ENCODE results near the gene CDC42EP3.

Gene CDC42EP3

DNA sequence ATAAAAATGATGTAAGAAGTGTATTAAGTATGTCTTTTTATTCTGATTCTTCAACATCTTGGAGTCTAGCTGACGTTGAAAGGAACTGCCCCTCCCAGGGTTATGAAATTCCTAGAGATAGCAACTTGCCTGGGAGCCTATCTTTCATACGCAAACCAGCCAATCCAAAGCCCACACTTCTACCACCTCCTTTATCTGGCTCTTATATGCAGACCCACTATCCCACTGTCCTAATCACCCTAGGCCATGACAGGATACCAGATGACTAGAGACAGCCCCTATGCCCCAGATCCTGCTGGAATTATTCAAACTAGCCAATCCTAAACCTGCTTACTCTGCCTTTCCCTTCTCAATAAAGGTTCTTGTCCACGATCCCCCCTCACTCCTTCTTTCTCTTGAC is 11.8 kb upstream of the CDC42EP3 start:
- no peak for DNase-seq

DNA sequence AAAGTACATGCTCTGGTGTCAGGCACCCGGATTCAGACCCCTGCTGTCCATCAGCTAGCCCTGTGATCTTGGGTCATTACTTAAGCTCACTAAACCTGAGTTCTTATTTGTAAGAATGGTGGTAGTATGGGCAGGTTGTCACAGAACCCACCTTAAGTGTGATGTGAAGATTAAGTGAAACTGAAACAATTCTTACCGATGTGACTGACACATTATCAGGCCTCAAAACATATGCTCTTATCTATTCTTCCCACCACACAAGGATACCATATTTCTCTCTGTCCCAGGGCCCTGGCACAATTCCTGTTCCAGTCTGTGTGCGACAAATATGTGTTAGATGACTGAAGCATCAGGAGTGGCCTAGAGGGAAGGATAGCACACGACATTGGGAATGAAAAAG is 11.0 kb upstream of the CDC42EP3 start:
- no peak for DNase-seq

DNA sequence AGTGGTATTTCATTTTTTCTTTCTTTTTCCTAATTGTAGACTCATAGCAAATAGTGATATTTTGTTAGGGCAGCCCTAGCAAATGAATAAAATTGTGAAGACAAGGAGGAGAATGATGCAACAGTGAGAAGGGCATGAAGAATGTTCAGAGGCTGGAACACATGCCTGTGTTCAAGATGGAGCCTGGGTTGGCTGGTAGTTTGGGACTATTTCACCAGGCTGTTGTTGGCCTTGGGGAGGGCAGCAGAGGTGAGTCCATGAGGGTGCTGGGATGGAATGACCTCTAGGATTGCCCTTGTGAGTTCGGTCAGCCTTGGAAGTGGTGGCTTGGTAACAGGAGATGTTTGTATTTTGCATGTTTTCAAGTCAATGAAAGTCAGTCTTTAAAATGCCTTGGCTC is 10.1 kb upstream of the CDC42EP3 start:
- no peak for DNase-seq

DNA sequence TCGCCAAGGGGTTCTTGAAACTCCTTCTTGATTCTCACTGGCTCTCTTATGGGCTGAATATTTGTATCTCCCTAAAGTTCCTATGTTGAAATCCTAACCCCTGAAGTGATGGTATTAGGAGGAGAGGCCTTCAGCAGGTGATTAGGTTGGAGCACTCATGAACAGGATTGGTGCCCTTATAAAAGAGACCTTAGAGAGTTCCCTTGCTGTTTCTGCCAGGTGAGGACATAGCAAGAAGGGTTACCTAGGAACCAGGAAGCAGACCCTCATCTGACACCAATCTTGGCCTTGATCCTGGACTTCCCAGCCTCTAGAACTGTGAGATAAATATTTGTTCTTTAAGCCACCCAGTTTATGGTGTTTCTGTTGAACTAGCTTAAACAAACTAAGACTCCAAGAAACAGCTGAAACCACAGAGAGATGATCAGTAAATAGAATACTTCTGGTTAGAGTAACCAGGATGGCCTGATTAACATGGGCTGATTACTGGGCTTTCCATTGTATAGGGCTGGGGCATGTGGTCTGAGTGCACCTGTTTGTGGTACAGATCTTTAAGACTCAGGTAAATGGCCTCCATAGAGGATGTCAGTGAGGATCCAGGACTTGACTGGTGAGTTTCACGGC is 7.7 kb upstream of the CDC42EP3 start:
- DNase-seq: no peak

DNA sequence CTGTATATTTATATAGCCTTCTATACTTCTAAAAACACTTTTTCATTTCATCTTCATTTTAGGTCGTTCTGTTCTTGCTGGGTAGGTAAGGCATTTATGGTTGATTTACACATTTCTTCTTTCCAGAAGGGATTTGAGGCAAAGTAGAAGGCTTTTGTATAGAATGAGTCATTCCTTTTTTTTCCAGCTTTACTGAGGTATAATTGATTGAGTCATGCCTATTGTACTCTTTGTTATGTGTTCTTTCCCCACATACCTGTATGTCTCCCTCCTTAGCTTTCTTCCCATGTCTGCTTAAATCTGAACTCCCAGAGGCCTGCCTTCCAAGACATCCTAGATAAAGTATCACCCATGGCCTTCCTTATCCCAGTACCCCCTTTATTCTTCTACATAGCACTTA is 4.8 kb upstream of the CDC42EP3 start:
- no peak for DNase-seq

DNA sequence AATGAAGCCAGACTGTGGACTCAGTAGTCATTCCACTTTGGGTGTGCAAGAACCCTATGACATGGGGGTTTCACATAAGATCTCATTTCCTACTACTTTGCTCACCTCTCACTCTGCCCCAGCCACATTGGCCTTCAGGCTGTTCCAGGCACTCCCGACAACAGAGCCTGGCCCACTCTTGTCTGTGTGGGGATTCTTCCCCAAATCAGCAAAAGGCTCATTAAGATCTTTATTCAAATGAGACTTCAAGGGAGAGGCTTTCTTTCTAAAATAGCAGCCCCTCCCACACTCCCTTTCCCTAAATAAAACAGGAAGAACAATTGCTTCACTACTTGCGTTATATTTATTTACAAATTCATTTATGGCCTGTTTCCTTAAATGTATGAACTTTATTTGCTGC is 3.5 kb upstream of the CDC42EP3 start:
- no peak for DNase-seq

DNA sequence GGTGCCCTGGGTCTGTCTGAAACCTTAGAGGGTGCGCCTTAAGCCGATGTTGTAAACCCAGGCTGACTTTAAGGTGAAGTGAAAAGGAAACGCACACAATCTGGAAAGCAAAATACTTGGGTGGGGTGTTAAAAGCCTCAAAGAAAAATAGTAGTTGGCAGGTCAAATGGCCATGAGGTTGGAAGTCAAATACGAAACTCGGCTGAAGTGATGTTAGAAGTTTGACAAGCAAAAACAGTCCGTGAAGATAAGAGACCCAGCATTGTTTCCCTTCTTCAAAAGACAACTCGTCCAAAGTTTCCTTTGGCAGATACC is 1.4 kb upstream of the CDC42EP3 start:
- DNase-seq: no peak

DNA sequence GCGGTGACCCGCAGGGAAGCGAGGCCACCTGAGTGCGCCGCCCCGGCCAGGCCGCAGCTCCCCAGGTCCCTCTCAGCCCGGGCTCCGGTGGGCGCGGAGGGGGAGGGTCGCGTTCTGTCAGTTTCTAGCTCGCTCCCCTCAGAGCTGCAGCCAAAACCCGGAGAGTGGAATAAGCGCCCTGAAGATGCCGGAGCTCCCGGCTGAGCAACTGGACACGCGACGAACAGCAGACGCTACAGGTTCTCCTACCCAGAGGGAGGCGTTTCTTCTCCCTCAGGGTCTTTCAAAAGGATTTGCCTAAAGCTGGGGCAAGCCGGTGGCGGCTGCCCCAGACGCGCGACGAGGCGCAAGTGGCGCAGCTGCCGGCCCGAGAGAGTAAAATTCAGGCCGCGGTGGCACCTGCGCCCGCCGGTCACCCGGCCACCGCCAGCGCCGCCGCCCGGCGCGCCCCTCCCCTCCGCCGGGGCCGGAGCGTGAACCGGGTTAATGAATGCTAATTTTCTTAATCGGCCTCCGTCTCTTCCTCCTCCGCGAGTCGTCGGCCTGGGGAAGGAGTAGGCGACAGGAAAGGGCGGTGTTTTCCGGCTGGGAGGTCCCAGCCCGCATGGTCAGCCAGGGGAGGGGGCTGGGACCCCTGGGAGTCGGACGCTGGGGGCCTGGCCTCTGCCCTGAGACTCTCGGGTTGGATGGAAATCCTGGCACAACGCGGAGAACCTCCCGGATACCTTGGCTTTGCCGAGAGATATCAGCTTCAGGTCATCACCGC is 845 bp upstream of the CDC42EP3 start:
- DNase-seq: peak; percentile 77

DNA sequence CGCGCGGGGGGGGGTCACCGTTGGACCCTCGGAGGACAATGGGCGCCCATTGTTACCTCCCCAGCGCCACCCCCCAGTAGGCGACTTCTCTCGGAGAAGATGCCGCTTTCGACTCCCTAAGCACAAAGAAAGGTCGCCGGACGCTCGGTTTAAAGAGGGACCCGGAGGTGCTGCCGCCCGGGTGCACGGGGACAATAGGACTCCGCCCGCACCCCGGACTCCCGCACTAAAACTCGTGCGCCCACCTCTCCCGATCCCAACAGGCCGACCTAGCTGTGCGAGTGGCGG is 318 bp upstream of the CDC42EP3 start:
- DNase-seq: no peak

DNA sequence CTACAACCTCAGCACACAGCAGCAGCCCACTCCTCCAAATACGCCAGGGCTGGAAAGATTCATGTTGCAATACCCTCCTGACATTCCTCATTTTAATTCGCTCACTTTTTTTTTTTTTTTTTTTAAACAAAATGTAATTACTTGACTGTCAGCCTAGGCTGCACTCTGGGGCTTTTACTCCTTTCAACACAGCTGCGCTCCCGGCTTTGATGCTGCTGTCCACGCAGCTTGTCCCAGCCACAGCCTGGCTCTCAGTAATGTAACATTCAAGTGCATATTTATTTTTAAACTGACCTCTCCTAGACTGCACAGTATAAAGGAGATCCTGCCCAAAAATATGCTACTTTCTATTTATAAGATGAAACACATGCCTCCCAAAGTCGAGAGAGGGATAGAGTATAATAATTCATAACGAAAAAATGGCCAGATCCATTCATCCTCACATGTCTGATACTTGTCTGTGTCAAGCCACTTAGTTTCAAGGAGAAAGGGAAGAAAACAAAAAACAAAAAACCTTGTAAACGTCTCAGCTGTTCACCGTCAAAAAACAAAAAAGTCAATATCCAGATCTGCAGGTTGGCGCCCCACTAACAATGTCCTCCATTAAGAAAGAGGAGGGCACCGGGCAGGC is 949 bp downstream of the CDC42EP3 start:
- no peak for DNase-seq

DNA sequence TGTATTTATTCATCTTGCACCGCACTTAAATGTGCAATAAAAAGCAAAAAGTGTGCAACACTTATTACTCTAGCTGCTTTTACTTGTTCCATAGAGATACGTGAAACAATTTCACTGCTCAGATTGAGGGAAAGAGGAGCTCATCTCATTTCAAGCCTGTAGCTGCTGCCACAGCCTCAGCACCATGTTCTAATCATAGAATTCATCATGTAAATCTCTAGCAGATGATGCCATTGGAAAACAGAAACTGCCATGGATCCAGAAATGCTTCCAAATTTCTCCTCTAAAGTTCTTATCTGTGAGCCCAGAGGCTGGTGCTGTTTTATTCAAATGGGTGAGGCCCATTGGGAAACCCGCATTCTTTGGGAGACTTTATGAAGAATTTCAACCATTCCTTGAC is 2.0 kb downstream of the CDC42EP3 start:
- DNase-seq: no peak

DNA sequence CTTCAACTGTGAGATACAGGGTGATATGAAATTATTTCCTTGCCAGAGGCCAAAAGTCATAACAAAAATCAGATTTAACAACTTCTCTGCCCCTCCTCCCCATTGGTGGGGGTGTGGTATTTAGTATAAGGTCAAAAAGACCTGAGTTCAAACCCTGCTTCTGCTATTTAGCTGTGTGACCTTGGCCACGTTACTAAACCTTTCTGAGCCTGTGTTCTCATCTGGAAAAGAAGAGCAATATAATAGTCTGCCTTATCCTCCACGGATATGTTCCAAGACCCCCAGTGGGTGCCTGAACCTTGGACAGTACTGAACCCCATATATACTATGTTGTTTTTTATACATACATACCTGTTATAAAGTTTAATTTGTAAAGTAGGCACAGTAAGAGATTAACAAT is 3.7 kb downstream of the CDC42EP3 start:
- no peak for DNase-seq

DNA sequence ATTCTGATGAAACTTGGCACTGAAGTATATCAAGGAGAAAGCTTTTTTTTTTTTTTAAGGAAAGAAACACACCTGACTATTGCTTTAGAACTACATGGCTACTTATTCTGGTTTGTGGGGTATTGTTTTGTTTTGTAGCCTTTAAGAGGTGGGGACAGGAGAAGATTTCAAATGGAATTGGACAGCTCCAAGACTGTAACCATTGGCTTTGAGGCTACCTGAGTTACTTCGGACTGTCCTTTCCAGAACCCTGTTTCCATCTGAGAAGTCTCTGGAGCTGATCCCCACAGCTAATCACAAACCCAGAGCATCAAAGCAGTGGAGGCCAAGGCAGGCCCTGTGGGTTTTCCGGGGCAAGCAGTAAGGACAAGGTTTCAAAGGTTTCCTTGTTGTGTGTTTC is 4.7 kb downstream of the CDC42EP3 start:
- DNase-seq: no peak

DNA sequence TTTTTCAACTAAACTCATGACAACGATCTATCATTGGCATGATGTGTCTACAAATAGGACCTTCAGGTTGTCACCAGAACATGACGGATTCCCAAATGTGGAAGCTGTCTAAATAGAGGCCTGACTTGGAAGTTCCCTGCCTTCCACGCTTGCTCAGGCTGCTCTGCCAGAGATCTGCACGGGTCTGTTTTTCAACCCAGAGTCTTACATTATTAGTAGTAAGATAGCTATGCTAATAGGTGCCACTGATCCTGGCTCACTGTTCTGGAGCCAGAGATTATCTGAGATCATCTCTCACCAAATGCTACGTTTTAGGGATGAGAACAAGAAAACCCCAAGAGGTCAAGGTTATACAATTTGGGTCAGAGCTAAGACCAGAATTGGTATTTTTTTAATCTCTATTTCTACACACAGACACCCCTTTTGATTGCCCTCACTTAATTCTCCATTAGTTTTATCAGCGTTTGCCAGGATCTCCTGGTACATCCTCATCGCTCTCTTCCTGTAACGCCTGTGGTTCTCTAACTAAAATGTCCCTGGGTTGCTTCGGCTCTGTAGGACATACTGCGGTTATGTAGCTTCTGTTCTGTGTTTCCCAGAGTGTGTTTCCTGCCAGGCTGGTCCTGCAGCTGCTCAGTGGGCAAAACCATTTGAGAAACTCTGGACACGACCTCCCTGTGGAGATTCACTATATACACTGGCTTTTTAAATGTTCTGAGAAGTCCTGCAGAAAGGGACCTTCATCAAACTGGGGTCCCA is 5.7 kb downstream of the CDC42EP3 start:
- no peak for DNase-seq

DNA sequence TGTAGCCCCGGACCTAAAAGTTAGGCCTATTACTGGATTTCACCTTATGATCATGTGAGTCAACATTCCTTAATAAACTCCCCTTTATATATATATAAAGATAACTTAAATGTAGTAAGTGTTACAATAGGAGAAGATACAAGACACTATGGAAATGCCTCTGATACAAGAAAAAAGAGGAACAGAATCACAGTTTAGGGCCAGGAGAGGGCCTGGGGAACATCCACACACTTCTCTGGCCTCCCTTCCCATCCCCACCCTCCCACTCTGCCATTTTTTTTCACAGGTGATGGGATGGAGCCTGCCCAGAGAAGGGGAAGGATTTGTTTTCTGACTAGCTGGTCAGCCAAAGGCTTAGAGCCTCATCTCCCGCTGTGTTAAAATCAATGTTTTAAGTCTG is 6.4 kb downstream of the CDC42EP3 start:
- no peak for DNase-seq

DNA sequence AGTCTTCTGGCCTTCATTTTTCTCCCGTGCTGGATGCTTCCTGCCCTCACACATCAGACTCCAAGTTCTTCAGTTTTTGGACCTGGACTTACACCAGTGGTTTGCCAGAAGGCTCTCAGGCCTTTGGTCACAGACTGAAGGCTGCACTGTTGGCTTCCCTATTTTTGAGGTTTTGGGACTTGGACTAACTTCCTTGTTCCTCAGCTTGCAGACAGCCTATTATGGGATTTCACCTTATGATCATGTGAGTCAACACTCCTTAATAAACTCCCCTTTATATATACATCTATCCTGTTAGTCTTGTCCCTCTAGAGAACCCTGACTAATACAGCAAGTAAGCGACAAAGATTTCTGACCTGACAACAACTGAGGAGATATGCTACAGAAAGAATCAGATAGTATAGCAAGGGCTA is 7.2 kb downstream of the CDC42EP3 start:
- no peak for DNase-seq

DNA sequence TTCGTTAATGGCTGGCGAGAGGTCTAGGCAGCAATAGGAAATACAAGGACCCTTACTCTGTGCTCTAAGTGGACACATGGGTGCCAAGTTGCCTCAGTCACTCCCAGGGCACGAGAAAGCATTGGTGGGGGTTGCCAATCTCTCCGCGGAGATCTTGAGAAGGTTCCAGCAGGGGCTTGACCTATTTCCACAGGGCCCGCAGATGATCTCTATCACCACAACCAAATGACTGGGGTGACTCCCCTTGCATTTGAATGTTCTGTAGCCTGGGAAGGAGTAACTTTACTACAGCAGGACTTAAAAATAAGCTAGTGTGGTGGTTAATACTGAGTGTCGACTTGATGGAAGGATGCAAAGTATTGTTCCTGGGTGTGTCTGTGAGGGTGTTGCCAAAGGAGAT is 8.1 kb downstream of the CDC42EP3 start:
- DNase-seq: no peak

DNA sequence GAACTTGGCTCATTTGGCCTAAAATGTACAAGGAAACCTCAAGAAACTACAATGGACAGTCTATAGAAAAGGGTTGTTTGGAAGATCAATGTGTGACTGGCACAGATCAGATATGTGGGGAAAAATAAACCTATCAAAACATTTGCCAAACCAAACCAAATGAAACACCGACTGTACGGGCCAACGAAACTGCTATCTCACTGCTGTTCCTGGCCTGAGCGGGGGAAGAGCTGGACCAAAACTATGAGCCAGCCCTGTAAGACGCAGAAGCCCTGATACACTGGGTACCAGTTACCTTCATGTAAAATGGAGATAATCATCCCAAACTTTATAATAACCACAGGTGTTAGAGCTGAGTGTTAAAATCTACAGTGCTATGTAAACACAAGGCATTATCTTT is 11.7 kb downstream of the CDC42EP3 start:
- DNase-seq: no peak

DNA sequence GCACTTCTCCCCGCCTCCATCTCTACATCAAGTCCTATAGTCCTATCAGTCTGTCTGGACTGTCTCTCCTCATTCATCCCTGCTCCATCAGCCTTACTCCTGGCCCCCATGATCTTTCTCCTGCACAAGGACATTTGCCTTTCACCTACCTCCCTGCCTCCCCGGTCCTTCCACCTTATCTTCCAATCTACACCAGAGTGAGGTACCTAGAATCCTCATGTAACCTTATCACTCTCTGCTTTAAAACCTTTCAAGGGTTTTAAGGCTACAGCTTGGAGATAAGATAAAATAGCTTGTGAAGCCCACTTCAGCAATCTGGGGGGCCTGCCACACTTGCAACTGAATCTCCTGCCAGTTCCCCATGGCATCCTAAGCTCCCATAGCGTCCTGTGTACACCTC is 12.8 kb downstream of the CDC42EP3 start:
- no peak for DNase-seq

DNA sequence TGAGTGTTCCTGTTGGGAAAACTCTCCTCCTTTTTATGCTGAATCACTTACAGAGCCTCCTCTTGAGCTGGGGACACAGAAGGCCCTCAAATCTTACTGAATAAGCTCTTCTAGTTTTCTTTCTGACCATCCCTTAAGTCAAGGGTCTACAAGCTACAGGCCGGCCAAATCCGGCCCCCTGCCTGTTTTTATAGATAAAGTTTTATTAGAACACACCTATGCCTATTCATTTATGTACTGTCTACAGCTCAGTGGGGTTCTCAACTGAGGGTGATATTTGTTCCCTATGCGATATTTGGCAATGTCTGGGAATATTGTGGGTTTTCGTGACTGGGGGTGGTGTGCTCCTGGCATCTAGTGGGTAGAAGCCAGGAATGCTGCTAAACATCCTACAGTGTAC is 14.0 kb downstream of the CDC42EP3 start:
- DNase-seq: no peak

DNA sequence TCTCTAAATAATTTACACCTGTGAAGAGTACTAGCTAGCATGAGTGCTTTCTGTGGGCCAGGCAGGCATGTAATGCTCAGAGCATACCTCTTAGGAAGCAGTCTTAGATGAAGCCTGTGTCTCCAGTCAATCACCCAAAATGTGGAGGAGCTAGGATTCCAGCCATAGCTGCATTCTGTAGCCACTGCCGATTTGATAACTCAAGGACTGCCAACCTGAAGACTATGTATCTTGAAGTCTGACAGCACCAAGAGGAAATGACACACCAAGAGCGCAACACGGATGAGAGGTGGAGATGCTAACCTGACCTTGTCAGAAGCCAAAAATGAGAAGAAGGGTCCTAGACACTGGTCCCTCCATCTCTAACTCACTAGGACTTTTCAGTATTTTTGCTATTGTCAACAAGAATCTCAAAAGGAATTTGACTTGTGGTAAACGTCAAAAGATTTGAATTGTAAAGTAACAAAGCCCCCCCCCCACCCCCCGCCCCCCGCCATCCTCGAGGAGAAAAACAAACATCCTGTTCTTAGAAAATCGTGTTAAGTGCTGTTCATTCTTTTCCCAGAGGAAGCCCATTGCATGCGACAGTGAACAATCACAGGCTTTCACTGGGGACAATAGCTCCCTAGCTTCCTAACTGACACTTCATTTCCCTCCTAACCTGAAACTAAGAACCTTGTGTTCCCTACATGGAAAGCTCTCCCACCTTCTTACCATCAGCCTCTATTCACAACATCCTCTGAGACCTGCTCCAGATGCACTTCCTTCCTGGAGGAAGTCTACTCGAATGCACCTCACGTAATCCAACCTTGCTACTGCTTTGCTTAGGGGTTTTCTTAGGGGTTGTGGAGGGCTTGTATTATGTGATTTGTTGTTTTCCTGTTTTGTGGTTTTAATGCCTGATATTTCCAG is 14.7 kb downstream of the CDC42EP3 start:
- DNase-seq: no peak

DNA sequence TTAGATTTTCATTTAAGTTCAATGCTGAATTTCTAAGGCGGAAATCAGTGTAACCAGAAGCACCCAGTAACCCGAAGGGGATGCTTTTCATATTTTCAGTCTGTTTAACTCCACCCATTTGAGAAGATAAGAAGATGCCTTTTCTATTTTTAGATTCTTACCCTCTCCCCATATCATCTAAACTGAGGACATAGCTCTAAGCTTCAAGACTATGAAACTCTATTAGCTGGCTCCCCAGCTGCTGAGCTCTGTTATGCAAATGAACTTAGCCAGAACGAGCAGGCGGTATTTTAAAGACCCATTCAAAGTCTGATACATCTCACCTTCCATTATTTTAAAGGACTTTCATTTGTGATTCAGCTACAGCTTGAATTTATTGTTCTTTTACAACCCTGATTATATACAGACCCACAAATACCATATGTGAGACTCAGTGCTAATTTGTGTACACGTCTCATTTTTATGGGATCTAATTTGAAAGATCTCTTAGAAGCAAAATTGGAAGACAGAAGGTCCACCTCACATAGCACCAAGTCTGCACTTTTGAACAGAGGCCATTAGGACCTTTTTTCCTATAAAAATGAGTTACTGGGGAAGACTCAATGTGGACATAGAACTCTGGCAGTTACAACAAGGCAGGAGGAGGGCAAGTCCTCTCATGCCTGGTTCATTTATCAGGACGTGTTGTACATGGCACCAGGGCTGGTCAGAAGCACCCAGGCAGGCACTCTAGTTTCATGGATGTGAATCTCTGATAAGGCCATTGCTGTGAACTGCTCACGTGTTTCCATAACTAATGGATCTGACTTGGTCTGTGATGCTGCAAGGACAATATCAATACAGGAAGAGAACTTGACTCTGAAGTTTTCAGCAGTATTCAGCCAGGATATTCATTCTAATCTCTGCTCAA is 16.3 kb downstream of the CDC42EP3 start:
- no peak for DNase-seq

Measured in activated naive CD4-positive, alpha-beta T cell treated with anti-CD3 and anti-CD28 coated beads, Interleukin-2, amount 50 U/mL, for 16 hours (primary cell).